Stimulated activated CD8-positive, alpha-beta memory T cell treated with anti-CD3 and anti-CD28 coated beads, Interleukin-7, amount 100 ng/mL, for 4 hours (primary cell): ENCODE data around the gene CLIP1.

ENCODE experiments used
- DNase-seq, 2 donors: peaks; one replicate each; pipeline ENCODE4 v3.0.0-alpha.2; 2020; ENCODE audit warnings: low read depth in 2 of 2

Gene CLIP1

GRCh38 chr12:122250047-122250446 is 172.4 kb downstream of the CLIP1 start:
- no peak for DNase-seq

GRCh38 chr12:122245553-122245952 is 176.9 kb downstream of the CLIP1 start:
- no peak for DNase-seq

GRCh38 chr12:122244565-122245371 is 177.7 kb downstream of the CLIP1 start:
- no peak for DNase-seq

- no peak for DNase-seq
Observed at GRCh38 chr12:122243965-122244364, 178.5 kb downstream of the CLIP1 start.

- no peak for DNase-seq
Observed at GRCh38 chr12:122238861-122239260, 183.6 kb downstream of the CLIP1 start.

- no peak for DNase-seq
Observed at GRCh38 chr12:122235741-122236140, 186.7 kb downstream of the CLIP1 start.

- DNase-seq, result no peak
Observed at GRCh38 chr12:122232691-122233090, 189.8 kb downstream of the CLIP1 start.

- no peak for DNase-seq
Observed at GRCh38 chr12:122230798-122231197, 191.7 kb downstream of the CLIP1 start.

GRCh38 chr12:122228092-122228491 is 194.4 kb downstream of the CLIP1 start:
- no peak for DNase-seq

- DNase-seq, result peak; percentile 28 to 63
Observed at GRCh38 chr12:122227341-122227740, 195.1 kb downstream of the CLIP1 start.

GRCh38 chr12:122226366-122227125 is 195.9 kb downstream of the CLIP1 start:
- no peak for DNase-seq

- peak; percentile 100 for DNase-seq
Observed at GRCh38 chr12:122225683-122226365, 196.6 kb downstream of the CLIP1 start, which contains the start of gene DIABLO. Gene DIABLO (minus strand): TSS chr12:122226052. CDS start chr12:122226014, 38 bp downstream.
